HL-60 (cell line): Measurements from ENCODE around the gene STK24.

Experiments used
- GABPA ChIP-seq: IDR thresholded peaks from 2 replicates; pipeline ENCODE4 v1.6.1; 2012; ENCODE audit warnings: low read depth
- SPI1 ChIP-seq: IDR thresholded peaks from 2 replicates; pipeline ENCODE4 v1.6.1; 2012; ENCODE audit warnings: low read depth, mild to moderate bottlenecking, borderline replicate concordance

DNA sequence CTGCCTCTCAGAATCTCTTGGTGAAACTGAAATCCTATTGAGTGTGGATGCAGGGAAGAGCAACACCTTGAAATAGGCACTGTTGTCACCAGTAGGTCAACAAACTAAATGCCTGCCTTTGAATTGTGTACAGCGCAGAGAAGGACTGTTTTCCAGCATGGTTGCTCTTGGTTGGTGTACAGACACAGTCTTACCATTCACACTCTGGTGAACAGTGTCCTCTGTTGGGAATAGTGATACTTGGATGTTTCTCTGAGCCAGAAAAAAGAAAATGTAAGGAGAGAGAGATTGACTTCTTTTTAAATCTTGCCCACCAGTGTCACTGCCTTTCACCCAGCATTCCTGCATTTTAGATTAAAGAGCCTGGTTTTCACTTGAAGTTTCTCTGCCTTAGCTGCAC is 179.7 kb downstream of the STK24 start:
- no peak for TF ChIP-seq GABPA
- no peak for TF ChIP-seq SPI1
